GM12873 (cell line): Measurements from ENCODE around the gene HAGHL.

Experiments used
- CTCF ChIP-seq: IDR thresholded peaks from 2 replicates; pipeline ENCODE4 v1.5.1; 2012; ENCODE audit warnings: low read depth, mild to moderate bottlenecking, moderate library complexity, low read length, control low read depth; ENCODE audit not compliant: insufficient read depth; ENCODE audit errors: missing control alignments

The HAGHL gene

GRCh38 chr16:736936-737481 lies 10.1 kb downstream of the HAGHL start:
- no peak for TF ChIP-seq CTCF

GRCh38 chr16:739560-740458 lies 12.9 kb downstream of the HAGHL start:
- TF ChIP-seq CTCF, result no peak

GRCh38 chr16:740459-740763 lies 13.5 kb downstream of the HAGHL start:
- TF ChIP-seq CTCF, result no peak

GRCh38 chr16:740764-741505 lies 14.0 kb downstream of the HAGHL start, which contains the start of gene CIAO3:
TSS of gene CIAO3 (minus strand) at chr16:740997. CDS start at chr16:740985, 12 bp downstream.
- TF ChIP-seq CTCF, result peak; percentile 93

GRCh38 chr16:741986-742629 lies 15.2 kb downstream of the HAGHL start:
- TF ChIP-seq CTCF, result no peak

GRCh38 chr16:743794-744500 lies 17.0 kb downstream of the HAGHL start:
- peak; percentile 45 for TF ChIP-seq CTCF
